Rectal smooth muscle tissue (tissue), 1 donor: Measurements from ENCODE around the gene HTRA3.

Source experiments
- H3K27ac ChIP-seq: one replicate; pipeline ENCODE4 v1.7.0; 2013; ENCODE audit warnings: low read depth, low read length, inconsistent platforms
- H3K27me3 ChIP-seq: one replicate; pipeline ENCODE4 v1.7.0; 2013; ENCODE audit warnings: low read length; ENCODE audit not compliant: control insufficient read depth, insufficient read depth
- H3K36me3 ChIP-seq: one replicate; pipeline ENCODE4 v1.7.0; 2013; ENCODE audit warnings: low read length; ENCODE audit not compliant: control insufficient read depth, insufficient read depth
- H3K4me1 ChIP-seq: one replicate; pipeline ENCODE4 v1.7.0; 2013; ENCODE audit warnings: low read length; ENCODE audit not compliant: control insufficient read depth, insufficient read depth
- H3K4me3 ChIP-seq: one replicate; pipeline ENCODE4 v1.7.0; 2013; ENCODE audit warnings: low read length
- H3K9ac ChIP-seq: one replicate; pipeline ENCODE4 v1.7.0; 2013; ENCODE audit warnings: low read length

The HTRA3 gene

DNA sequence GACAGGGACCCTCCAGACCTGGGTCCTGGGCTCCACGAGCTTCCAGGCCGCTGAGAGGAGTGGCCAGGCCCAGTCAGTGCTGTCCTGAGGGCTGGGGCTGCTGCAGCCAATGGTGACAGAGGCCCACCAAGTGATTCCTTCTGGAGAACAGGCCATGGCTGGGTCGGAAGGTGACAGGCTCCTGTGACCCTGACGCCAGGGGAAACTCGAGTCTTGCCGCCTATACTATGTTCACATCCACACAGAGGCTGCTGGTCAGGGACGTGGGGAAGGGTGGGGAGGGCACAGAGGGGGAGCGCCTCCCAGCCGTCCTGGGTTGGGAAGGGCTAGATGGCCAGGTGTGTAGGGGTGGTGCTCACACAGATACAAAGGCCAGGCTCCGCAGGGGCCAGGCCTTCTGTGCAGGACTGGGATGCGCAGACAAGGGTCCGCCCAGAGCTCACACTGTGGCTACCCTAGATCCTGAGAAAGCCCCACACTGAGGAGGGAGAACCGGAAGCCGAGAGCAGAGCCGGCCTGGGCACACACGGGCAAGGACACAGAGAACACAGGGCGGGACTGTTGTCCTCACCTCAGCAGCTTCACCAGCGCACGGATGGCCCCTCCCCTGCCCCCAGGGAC, 81.4 kb downstream of the HTRA3 start:
- Histone ChIP-seq H3K36me3 (no peaks in the 10 kb centered on the region), H3K9ac (no peak overlapping the region), H3K4me3 (no peak overlapping the region), H3K27ac (no peak overlapping the region), H3K4me1 (peaks cover 20% of the 10 kb centered on the region), H3K27me3 (no peaks in the 10 kb centered on the region)

DNA sequence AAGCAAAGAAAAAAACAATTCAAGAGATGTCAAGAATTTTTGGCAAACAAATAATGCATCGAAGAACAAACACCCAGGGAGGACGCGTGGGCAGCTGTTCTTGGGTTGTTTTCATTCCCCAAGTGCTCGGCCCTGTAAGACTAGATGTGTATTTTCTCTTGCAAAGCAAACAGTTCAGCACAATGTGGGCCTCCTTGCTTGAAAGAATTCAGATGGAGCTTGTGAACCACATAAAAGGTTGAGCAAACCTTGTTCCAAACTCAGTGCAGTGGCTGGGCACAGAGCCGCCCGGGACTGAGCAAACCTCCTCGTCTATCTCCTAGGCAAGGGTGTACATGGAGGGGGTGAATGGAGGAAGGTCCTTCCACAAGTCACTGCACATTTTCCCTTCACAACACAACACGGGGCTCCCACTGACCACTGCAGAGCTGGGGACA, 82.4 kb downstream of the HTRA3 start:
- H3K27ac ChIP-seq = peak overlapping the region; percentile 37
- H3K36me3 ChIP-seq = no peaks in the 10 kb centered on the region
- peaks cover 24% of the 10 kb centered on the region for H3K4me1 ChIP-seq
- H3K27me3 ChIP-seq = no peaks in the 10 kb centered on the region
- H3K9ac ChIP-seq = peak overlapping the region; percentile 6
- H3K4me3 ChIP-seq = no peak overlapping the region

DNA sequence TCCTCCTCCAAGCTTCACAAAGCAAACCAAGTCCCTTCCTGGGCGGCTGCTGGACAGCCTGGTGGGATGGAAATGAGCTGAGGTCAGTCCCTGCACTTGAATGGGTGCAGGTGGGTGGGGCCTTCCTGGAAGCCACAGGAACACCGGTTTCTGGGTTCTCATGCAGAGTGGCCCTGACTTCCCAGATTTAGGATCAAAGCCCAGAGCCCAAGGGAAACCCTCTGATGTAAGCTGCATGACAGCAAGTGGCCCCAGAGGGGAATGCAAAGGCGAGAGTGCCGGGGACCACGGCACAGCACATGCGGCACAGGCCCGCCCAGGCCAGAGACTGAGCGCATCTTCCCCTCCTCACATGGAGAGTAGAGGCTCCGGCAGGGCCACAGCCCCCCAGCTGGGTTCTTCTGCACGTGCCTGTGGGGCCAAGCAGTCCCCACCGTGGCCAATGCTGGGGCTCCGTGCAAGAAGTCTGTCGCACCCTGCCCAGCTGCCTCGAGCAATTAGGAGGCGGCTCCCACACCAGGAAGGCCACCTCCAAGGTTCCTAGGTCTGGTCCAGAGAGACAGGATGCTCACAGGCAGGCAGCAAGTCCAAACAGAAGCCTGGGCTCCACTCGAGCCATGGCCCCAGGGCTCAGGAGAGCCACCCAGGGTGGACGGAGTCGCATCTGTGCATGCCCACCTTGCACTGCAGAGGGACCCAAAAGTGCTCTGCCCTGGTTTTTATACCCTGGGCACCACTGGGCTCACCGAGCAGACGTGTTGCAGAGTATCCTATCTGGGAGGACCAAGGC, 83.0 kb downstream of the HTRA3 start:
- Histone ChIP-seq H3K27ac (peak overlapping the region; percentile 37), H3K27me3 (no peaks in the 10 kb centered on the region), H3K36me3 (no peaks in the 10 kb centered on the region), H3K4me1 (peaks cover 24% of the 10 kb centered on the region), H3K9ac (peak overlapping the region; percentile 6), H3K4me3 (no peak overlapping the region)

- H3K36me3 ChIP-seq = no peaks in the 10 kb centered on the region
- no peak overlapping the region for H3K4me3 ChIP-seq
- H3K9ac ChIP-seq = no peak overlapping the region
- H3K27ac ChIP-seq = no peak overlapping the region
- no peaks in the 10 kb centered on the region for H3K27me3 ChIP-seq
- peaks cover 24% of the 10 kb centered on the region for H3K4me1 ChIP-seq
Observed at GRCh38 chr4:8353158-8353669, 83.7 kb downstream of the HTRA3 start.

- no peaks in the 10 kb centered on the region for H3K36me3 ChIP-seq
- H3K4me3 ChIP-seq = no peak overlapping the region
- H3K9ac ChIP-seq = no peak overlapping the region
- no peak overlapping the region for H3K27ac ChIP-seq
- H3K4me1 ChIP-seq = peaks cover 24% of the 10 kb centered on the region
- no peaks in the 10 kb centered on the region for H3K27me3 ChIP-seq
Observed at GRCh38 chr4:8353912-8354453, 84.4 kb downstream of the HTRA3 start.

- no peak overlapping the region for H3K27ac ChIP-seq
- H3K36me3 ChIP-seq = no peaks in the 10 kb centered on the region
- H3K27me3 ChIP-seq = no peaks in the 10 kb centered on the region
- no peak overlapping the region for H3K9ac ChIP-seq
- H3K4me3 ChIP-seq = no peak overlapping the region
- peaks cover 24% of the 10 kb centered on the region for H3K4me1 ChIP-seq
Observed at GRCh38 chr4:8355306-8355705, 85.8 kb downstream of the HTRA3 start.

- Histone ChIP-seq H3K4me3 (no peak overlapping the region), H3K9ac (no peak overlapping the region), H3K36me3 (no peaks in the 10 kb centered on the region), H3K27me3 (no peaks in the 10 kb centered on the region), H3K4me1 (peaks cover 24% of the 10 kb centered on the region), H3K27ac (no peak overlapping the region)
Observed at GRCh38 chr4:8355864-8356565, 86.5 kb downstream of the HTRA3 start.
